GM23248 (cell line): Measurements from ENCODE around the gene KCNG1. TPM values are rescaled to one million over a fixed set of nuclear protein-coding genes. Genes with fewer than 3 reads are reported as not detected.

Experiments used
- DNase-seq: peaks from one replicate; pipeline ENCODE4 v3.0.0-alpha.2; 2015
- H2AFZ ChIP-seq: fragments of 200-600 bp; sonication (generic); 2 replicates; pipeline ENCODE4 v1.6.1; 2016; ENCODE audit warnings: antibody characterized with exemption
- H3F3A ChIP-seq: fragments of 200-600 bp; sonication (generic); 2 replicates; pipeline ENCODE4 v1.6.1; 2016; ENCODE audit warnings: mild to moderate bottlenecking, antibody characterized with exemption, mixed run types; ENCODE audit not compliant: insufficient read depth
- H3K27ac ChIP-seq: fragments of 200-600 bp; sonication (generic); 2 replicates; pipeline ENCODE4 v1.5.1; 2016; ENCODE audit warnings: mild to moderate bottlenecking
- H3K27me3 ChIP-seq: fragments of 200-600 bp; sonication (generic); replicated peaks from 2 replicates; pipeline ENCODE4 v1.6.1; 2016; ENCODE audit warnings: mild to moderate bottlenecking; ENCODE audit not compliant: insufficient read depth
- H3K36me3 ChIP-seq: fragments of 200-600 bp; sonication (generic); 2 replicates; pipeline ENCODE4 v1.6.1; 2016; ENCODE audit warnings: low read depth, mild to moderate bottlenecking
- H3K4me1 ChIP-seq: fragments of 200-600 bp; sonication (generic); 2 replicates; pipeline ENCODE4 v1.6.1; 2016; ENCODE audit warnings: mild to moderate bottlenecking; ENCODE audit not compliant: insufficient read depth
- H3K4me2 ChIP-seq: fragments of 200-600 bp; sonication (generic); one replicate; pipeline ENCODE4 v1.6.1; 2016; ENCODE audit warnings: mild to moderate bottlenecking; ENCODE audit not compliant: unreplicated experiment
- H3K4me3 ChIP-seq: fragments of 200-600 bp; sonication (generic); 2 replicates; pipeline ENCODE4 v1.5.1; 2016; ENCODE audit warnings: mild to moderate bottlenecking
- H3K79me2 ChIP-seq: fragments of 200-600 bp; sonication (generic); 2 replicates; pipeline ENCODE4 v1.6.1; 2016; ENCODE audit warnings: mild to moderate bottlenecking; ENCODE audit not compliant: insufficient read depth
- H3K9ac ChIP-seq: fragments of 200-600 bp; sonication (generic); 2 replicates; pipeline ENCODE4 v1.6.1; 2016; ENCODE audit warnings: mild to moderate bottlenecking
- H3K9me2 ChIP-seq: fragments of 200-600 bp; sonication (generic); 2 replicates; pipeline ENCODE4 v1.6.1; 2016; ENCODE audit warnings: mixed run types, mild to moderate bottlenecking, moderate library complexity; ENCODE audit not compliant: insufficient read depth
- H3K9me3 ChIP-seq: fragments of 200-600 bp; sonication (generic); one replicate; pipeline ENCODE4 v1.6.1; 2017; ENCODE audit warnings: low read depth
- H4K20me1 ChIP-seq: fragments of 200-600 bp; sonication (generic); 2 replicates; pipeline ENCODE4 v1.6.0; 2016; ENCODE audit not compliant: insufficient read depth
- EZH2 ChIP-seq: fragments of 200-600 bp; sonication (generic); IDR thresholded peaks from 2 replicates; pipeline ENCODE4 v1.6.1; 2018; ENCODE audit warnings: antibody characterized with exemption, mild to moderate bottlenecking; ENCODE audit not compliant: insufficient read depth, poor library complexity, severe bottlenecking
- EZH2phosphoT487 ChIP-seq: fragments of 200-600 bp; sonication (generic); IDR thresholded peaks from 2 replicates; pipeline ENCODE4 v1.6.1; 2018; ENCODE audit warnings: antibody characterized with exemption, moderate library complexity, mild to moderate bottlenecking, low read depth; ENCODE audit not compliant: insufficient read depth
- WGBS, 2 experiments: methylation state at CpG; one replicate each; pipeline ENCODE4 v1.1.6; 2015 to 2017; ENCODE audit warnings: low lambda C conversion rate in 2 of 2, low coverage in 1 of 2; ENCODE audit errors: missing lambda C conversion rate in 2 of 2; 5-methylcytosine and 5-hydroxymethylcytosine counted together
- in situ Hi-C: fragments of 300-500 bp; cut with MboI; formaldehyde crosslinking; loops from 2 replicates; pipeline ENCODE4 v1.15.0; 2020
- polyA plus RNA-seq: library from polyadenylated mRNA; unstranded; fragments of >200 nt; fragmentation: Nextera tagmentation; extraction: Ambion mirVana; gene quantifications from 2 replicates; pipeline ENCODE4 v1.2.1, GENCODE V29; 2016
- total RNA-seq: library from RNA; depleted of rRNA; stranded (reverse); fragments of >200 nt; shearing (Covaris generic); gene quantifications from 2 replicates; pipeline ENCODE4 v1.2.3, GENCODE V29; 2014

The KCNG1 gene
- total and polyA plus RNA-seq, 2 experiments from 2014 or later: 10.4 to 29.0 TPM

GRCh38 chr20:51064137-51064536 lies 41.2 kb upstream of the KCNG1 start:
- Histone ChIP-seq H3K4me1 (peaks cover 8% of the 10 kb centered on the region), H2AFZ (no peak overlapping the region), H3K9me2 (no peaks in the 10 kb centered on the region), H3K27ac (no peak overlapping the region), H4K20me1 (no peaks in the 10 kb centered on the region), H3K9ac (no peak overlapping the region), H3K9me3 (no peaks in the 10 kb centered on the region), H3K4me2 (no peak overlapping the region), H3F3A (no peaks in the 10 kb centered on the region), H3K79me2 (no peaks in the 10 kb centered on the region), H3K36me3 (no peaks in the 10 kb centered on the region), H3K27me3 (peaks cover 17% of the 10 kb centered on the region; the same call in 1 of the 2 replicates), H3K4me3 (no peak overlapping the region)
- DNase-seq: no peak
- WGBS, 2 experiments: 64 to 73% methylated on average over 5 of the region's 5 CpGs
- TF ChIP-seq EZH2phosphoT487 (no peak), EZH2 (no peak)
- in situ Hi-C loops: no loop called here

DNA sequence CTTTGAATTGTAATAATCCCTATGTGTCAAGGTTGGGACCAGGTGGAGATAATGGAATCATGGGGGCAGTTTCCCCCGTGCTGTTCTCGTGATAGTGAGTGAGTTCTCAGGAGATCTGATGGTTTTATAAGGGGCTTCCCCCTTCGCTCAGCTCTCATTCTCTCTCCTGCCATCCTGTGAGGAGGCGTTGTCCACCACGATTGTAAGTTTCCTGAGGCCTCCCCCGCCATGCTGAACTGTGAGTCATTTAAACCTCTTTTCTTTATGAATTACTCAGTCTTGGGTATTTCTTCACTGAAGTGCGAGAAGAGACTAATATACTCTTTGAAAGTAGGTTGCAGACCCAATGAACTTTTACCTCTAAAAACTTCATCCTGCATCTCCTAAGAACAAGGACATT lies 39.2 kb upstream of the KCNG1 start:
- no peaks in the 10 kb centered on the region for H4K20me1 ChIP-seq
- no peaks in the 10 kb centered on the region for H3K9me3 ChIP-seq
- no peak overlapping the region for H3K4me3 ChIP-seq
- 58 to 61% methylated on average over 7 of the region's 7 CpGs for WGBS, 2 experiments
- H3K79me2 ChIP-seq: no peaks in the 10 kb centered on the region
- in situ Hi-C loops: no loop called here
- no peak overlapping the region for H3K27ac ChIP-seq
- H3K27me3 ChIP-seq: peaks cover 10% of the 10 kb centered on the region; the same call in 1 of the 2 replicates
- peaks cover 8% of the 10 kb centered on the region for H3K4me1 ChIP-seq
- H2AFZ ChIP-seq: no peak overlapping the region
- TF ChIP-seq EZH2: no peak
- TF ChIP-seq EZH2phosphoT487: no peak
- no peak overlapping the region for H3K4me2 ChIP-seq
- no peaks in the 10 kb centered on the region for H3F3A ChIP-seq
- H3K36me3 ChIP-seq: no peaks in the 10 kb centered on the region
- H3K9ac ChIP-seq: no peak overlapping the region
- DNase-seq: peak; percentile 20
- no peaks in the 10 kb centered on the region for H3K9me2 ChIP-seq

DNA sequence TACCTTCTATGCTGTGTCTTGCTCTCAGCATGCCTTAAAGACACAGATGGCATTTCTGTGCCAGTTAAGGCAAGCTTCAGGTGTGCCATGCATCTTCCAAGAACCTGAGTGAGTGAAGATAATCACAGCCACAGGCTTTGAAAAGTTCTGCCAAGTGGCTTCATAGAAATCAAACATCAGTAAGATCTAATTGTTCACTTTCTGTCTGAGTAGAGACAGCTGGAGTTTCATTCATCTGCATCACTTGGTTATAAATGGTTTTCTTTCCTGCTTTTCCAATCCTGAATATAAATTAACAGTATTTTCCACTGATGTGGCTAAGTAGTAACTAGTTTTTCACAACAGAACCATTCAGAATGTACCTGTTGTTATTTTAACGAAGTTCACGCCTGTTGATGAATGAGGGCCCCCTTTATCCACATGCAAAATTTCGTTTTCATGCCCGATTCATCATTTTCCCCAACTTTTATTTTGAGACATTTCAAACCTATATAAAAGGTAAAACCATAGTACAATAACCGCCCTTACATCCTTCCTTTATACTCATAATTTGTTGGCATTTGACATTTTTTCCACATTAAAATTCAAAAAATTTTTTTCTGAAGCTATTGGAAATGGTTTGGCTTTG lies 38.6 kb upstream of the KCNG1 start:
- Histone ChIP-seq H3K9me3 (no peaks in the 10 kb centered on the region), H3K36me3 (no peaks in the 10 kb centered on the region), H3F3A (no peaks in the 10 kb centered on the region), H3K4me3 (no peak overlapping the region), H3K79me2 (no peaks in the 10 kb centered on the region), H4K20me1 (no peaks in the 10 kb centered on the region), H2AFZ (no peak overlapping the region), H3K9me2 (no peaks in the 10 kb centered on the region), H3K9ac (no peak overlapping the region), H3K4me2 (no peak overlapping the region), H3K27ac (no peak overlapping the region), H3K27me3 (peaks cover 10% of the 10 kb centered on the region; the same call in 1 of the 2 replicates), H3K4me1 (peaks cover 8% of the 10 kb centered on the region)
- TF ChIP-seq EZH2 (no peak), EZH2phosphoT487 (no peak)
- in situ Hi-C loops: no loop called here
- 86 to 88% methylated on average over 5 of the region's 5 CpGs for WGBS, 2 experiments
- DNase-seq: no peak

DNA sequence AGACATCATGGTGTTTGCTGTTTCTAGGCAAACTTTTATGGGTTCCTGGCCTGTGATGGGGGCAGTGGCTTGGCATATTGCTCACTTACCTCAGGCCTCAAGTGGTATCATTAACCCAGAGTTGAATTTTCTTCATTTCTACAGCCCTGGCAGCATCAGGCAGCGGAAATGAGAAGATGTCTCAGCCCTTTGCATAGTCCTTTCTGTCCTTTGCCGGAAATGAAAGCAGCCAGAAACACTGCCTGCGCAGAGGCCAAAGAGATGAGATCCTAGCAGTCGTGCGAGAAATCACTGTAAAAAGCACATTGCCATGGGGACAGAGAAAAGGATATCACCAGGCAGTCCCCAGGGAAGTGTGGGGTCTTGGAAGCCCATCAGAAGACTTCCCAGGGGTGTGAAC lies 37.4 kb upstream of the KCNG1 start:
- Histone ChIP-seq H3K9me2 (no peaks in the 10 kb centered on the region), H3K9me3 (no peaks in the 10 kb centered on the region), H3K4me1 (peaks cover 8% of the 10 kb centered on the region), H3K27me3 (peaks cover 10% of the 10 kb centered on the region; the same call in 1 of the 2 replicates), H3K36me3 (no peaks in the 10 kb centered on the region), H3K4me2 (no peak overlapping the region), H3F3A (no peaks in the 10 kb centered on the region), H3K9ac (no peak overlapping the region), H3K27ac (no peak overlapping the region), H3K79me2 (no peaks in the 10 kb centered on the region), H4K20me1 (no peaks in the 10 kb centered on the region), H3K4me3 (no peak overlapping the region), H2AFZ (no peak overlapping the region)
- WGBS, 2 experiments: 95 to 96% methylated on average over 5 of the region's 5 CpGs
- DNase-seq: no peak
- in situ Hi-C loops: no loop called here
- TF ChIP-seq EZH2phosphoT487: no peak
- TF ChIP-seq EZH2: no peak

- H4K20me1 ChIP-seq: no peaks in the 10 kb centered on the region
- H3K4me1 ChIP-seq: peaks cover 8% of the 10 kb centered on the region
- no peak overlapping the region for H3K9ac ChIP-seq
- in situ Hi-C loops: no loop called here
- no peaks in the 10 kb centered on the region for H3K9me3 ChIP-seq
- peaks cover 12% of the 10 kb centered on the region; the same call in 1 of the 2 replicates for H3K27me3 ChIP-seq
- H2AFZ ChIP-seq: no peak overlapping the region
- H3K27ac ChIP-seq: no peak overlapping the region
- no peaks in the 10 kb centered on the region for H3K36me3 ChIP-seq
- peak; percentile 64 for DNase-seq
- WGBS, 2 experiments: 30 to 43% methylated on average over 1 of the region's 1 CpG
- H3F3A ChIP-seq: no peaks in the 10 kb centered on the region
- no peak for TF ChIP-seq EZH2
- no peak for TF ChIP-seq EZH2phosphoT487
- H3K9me2 ChIP-seq: no peaks in the 10 kb centered on the region
- H3K4me3 ChIP-seq: no peak overlapping the region
- no peaks in the 10 kb centered on the region for H3K79me2 ChIP-seq
- H3K4me2 ChIP-seq: no peak overlapping the region
Measured at GRCh38 chr20:51059862-51060261, 37.0 kb upstream of the KCNG1 start.
